HG02759 (cell line): Measurements from ENCODE around the gene KLF11.
"Not testable (repeated sequence)": the region's sequence is repeated elsewhere in the genome, so short reads cannot be mapped to it uniquely, and the experiment has no call there.

Source experiments
- ATAC-seq: cut with Tn5 transposase; IDR thresholded peaks from one replicate; pipeline ENCODE4 v1.9.1; 2021; ENCODE audit warnings: mild to moderate bottlenecking, moderate library complexity; ENCODE audit not compliant: unreplicated experiment

KLF11 gene

GRCh38 chr2:10009271-10009810, 34.0 kb upstream of the KLF11 start:
- no peak for ATAC-seq

- no peak for ATAC-seq
These were observed 33.3 kb upstream of the KLF11 start for GRCh38 chr2:10009811-10010781.

GRCh38 chr2:10010861-10011605, 32.3 kb upstream of the KLF11 start:
- not testable (repeated sequence) for ATAC-seq

- not testable (repeated sequence) for ATAC-seq
These were observed 31.6 kb upstream of the KLF11 start for GRCh38 chr2:10011606-10012325.

GRCh38 chr2:10012366-10012962, 30.9 kb upstream of the KLF11 start:
- not testable (repeated sequence) for ATAC-seq

- no peak for ATAC-seq
These were observed 30.3 kb upstream of the KLF11 start for GRCh38 chr2:10012963-10013461.

- ATAC-seq = not testable (repeated sequence)
These were observed 29.5 kb upstream of the KLF11 start for GRCh38 chr2:10013651-10014417.

GRCh38 chr2:10014418-10015190, 28.7 kb upstream of the KLF11 start:
- ATAC-seq = no peak

- not testable (repeated sequence) for ATAC-seq
These were observed 27.9 kb upstream of the KLF11 start for GRCh38 chr2:10015376-10015989.

GRCh38 chr2:10016001-10016801, 27.1 kb upstream of the KLF11 start:
- no peak for ATAC-seq

GRCh38 chr2:10016802-10017258, 26.5 kb upstream of the KLF11 start:
- no peak for ATAC-seq

- no peak for ATAC-seq
These were observed 25.9 kb upstream of the KLF11 start for GRCh38 chr2:10017313-10017941.

GRCh38 chr2:10019174-10019573, 24.2 kb upstream of the KLF11 start:
- no peak for ATAC-seq

- no peak for ATAC-seq
These were observed 23.5 kb upstream of the KLF11 start for GRCh38 chr2:10019602-10020400.

- ATAC-seq = no peak
These were observed 21.3 kb upstream of the KLF11 start for GRCh38 chr2:10022041-10022421.

GRCh38 chr2:10022445-10022844, 20.9 kb upstream of the KLF11 start:
- no peak for ATAC-seq
